ENCODE results near the gene SCYGR8. TPM values are rescaled to one million over a fixed set of nuclear protein-coding genes. Genes with fewer than 3 reads are reported as not detected.
"Not testable (repeated sequence)": the region's sequence is repeated elsewhere in the genome, so short reads cannot be mapped to it uniquely, and the experiment has no call there.

SCYGR8 gene
- total and polyA plus RNA-seq, 2 donors (not counting 1 experiment from before 2014, with no cell fraction given): not detected

GRCh38 chr2:227739351-227739750, 6.3 kb upstream of the SCYGR8 start:
- Histone ChIP-seq H3K4me2 (replicated peaks; ENCODE audit: low read depth, low read length, poor library complexity, severe bottlenecking) (no peak overlapping the region), H3K27ac (ENCODE audit: low read length in 2 of 2) (no peak overlapping the region), H3K9ac (ENCODE audit: low read length) (no peak overlapping the region), H3K9me3 (ENCODE audit: control extremely low read depth in 1 of 3, control insufficient read depth in 2 of 3, insufficient read depth in 1 of 3, low read length in 2 of 3) (no peaks in the 10 kb centered on the region), H3K4me3 (ENCODE audit: control extremely low read depth in 1 of 5, extremely low read depth in 1 of 5, insufficient read depth in 1 of 5, low read depth in 2 of 5, low read length in 4 of 5) (no peak overlapping the region), H4K20me1 (ENCODE audit: control insufficient read depth, insufficient read depth, low read length, poor library complexity, severe bottlenecking) (no peaks in the 10 kb centered on the region), H3K79me2 (ENCODE audit: control insufficient read depth, insufficient read depth, low read length) (no peaks in the 10 kb centered on the region), H2AFZ (ENCODE audit: insufficient read depth, low read depth, low read length, poor library complexity, severe bottlenecking) (no peak overlapping the region), H3K36me3 (replicated peaks in 1 of 2; ENCODE audit: control extremely low read depth in 1 of 2, control insufficient read depth in 1 of 2, extremely low read depth in 1 of 2, insufficient read depth in 2 of 2, low read length in 1 of 2) (no peaks in the 10 kb centered on the region), H3K27me3 (replicated peaks in 1 of 4; ENCODE audit: control extremely low read depth in 1 of 4, control insufficient read depth in 3 of 4, insufficient read depth in 4 of 4, low read length in 3 of 4) (no peaks in the 10 kb centered on the region), H3K4me1 (ENCODE audit: control insufficient read depth in 2 of 2, insufficient read depth in 2 of 2, low read length in 2 of 2) (no peaks in the 10 kb centered on the region)
- H3K9me3 Mint-ChIP-seq (ENCODE audit: insufficient read depth): no peaks in the 10 kb centered on the region
- H3K4me3 Mint-ChIP-seq: no peak overlapping the region
- DNase-seq: no peak
- H3K27me3 Mint-ChIP-seq: peaks cover 4% of the 10 kb centered on the region
- no peak overlapping the region for H3K27ac Mint-ChIP-seq
- intact Hi-C loops (cut with micrococcal nuclease): no loop called here
- H3K4me1 Mint-ChIP-seq: no peaks in the 10 kb centered on the region
- TF ChIP-seq CTCF (IDR thresholded peaks at IDR 0.05) (no peak), EZH2 (IDR thresholded peaks at IDR 0.05; ENCODE audit: borderline replicate concordance, insufficient read depth, low read depth, low read length, poor library complexity, severe bottlenecking) (no peak)
- POLR2A ChIA-PET: no interaction called here
- ATAC-seq (ENCODE audit: low read depth): no peak
- CTCF ChIA-PET: interaction anchor here (1.4 kb wide), 1 partner anchor 27 kb away, joined by 4 read pairs; no protein-coding TSS in a partner anchor
- 97% methylated on average over 9 of the region's 14 CpGs for WGBS (ENCODE audit: insufficient coverage)

GRCh38 chr2:227740705-227741104, 5.0 kb upstream of the SCYGR8 start:
- H3K9me3 ChIP-seq (ENCODE audit: control extremely low read depth in 1 of 3, control insufficient read depth in 2 of 3, insufficient read depth in 1 of 3, low read length in 2 of 3); H3K9ac ChIP-seq (ENCODE audit: low read length): not testable (repeated sequence)

More at GRCh38 chr2:227740705-227741104, 5.0 kb upstream of the SCYGR8 start:
- H3K27me3 ChIP-seq (replicated peaks in 1 of 4; ENCODE audit: control extremely low read depth in 1 of 4, control insufficient read depth in 3 of 4, insufficient read depth in 4 of 4, low read length in 3 of 4); H3K79me2 ChIP-seq (ENCODE audit: control insufficient read depth, insufficient read depth, low read length); CTCF ChIA-PET; ATAC-seq (ENCODE audit: low read depth); H3K4me3 Mint-ChIP-seq; H4K20me1 ChIP-seq (ENCODE audit: control insufficient read depth, insufficient read depth, low read length, poor library complexity, severe bottlenecking); POLR2A ChIA-PET; intact Hi-C loops (cut with micrococcal nuclease); H3K4me3 ChIP-seq (ENCODE audit: control extremely low read depth in 1 of 5, extremely low read depth in 1 of 5, insufficient read depth in 1 of 5, low read depth in 2 of 5, low read length in 4 of 5); H3K27ac Mint-ChIP-seq; H3K27me3 Mint-ChIP-seq; H3K4me2 ChIP-seq (replicated peaks; ENCODE audit: low read depth, low read length, poor library complexity, severe bottlenecking); H3K36me3 ChIP-seq (replicated peaks in 1 of 2; ENCODE audit: control extremely low read depth in 1 of 2, control insufficient read depth in 1 of 2, extremely low read depth in 1 of 2, insufficient read depth in 2 of 2, low read length in 1 of 2); H2AFZ ChIP-seq (ENCODE audit: insufficient read depth, low read depth, low read length, poor library complexity, severe bottlenecking); H3K9me3 Mint-ChIP-seq (ENCODE audit: insufficient read depth); H3K27ac ChIP-seq (ENCODE audit: low read length in 2 of 2); DNase-seq; H3K4me1 Mint-ChIP-seq; H3K4me1 ChIP-seq (ENCODE audit: control insufficient read depth in 2 of 2, insufficient read depth in 2 of 2, low read length in 2 of 2): not testable (repeated sequence)
- WGBS (ENCODE audit: insufficient coverage): no CpG with 5 or more reads among the region's 7 CpGs

All from B cell (primary cell).